ENCODE results near the gene NABP2. TPM values are rescaled to one million over a fixed set of nuclear protein-coding genes. Genes with fewer than 3 reads are reported as not detected.

Gene NABP2
- total RNA-seq, 1 donor from 2014 or later, result 42.1 TPM

- H3K27ac Mint-ChIP-seq (ENCODE audit: unreplicated experiment), result peak overlapping the region; percentile 63
- H3K36me3 Mint-ChIP-seq (ENCODE audit: unreplicated experiment), result peaks cover 4% of the 10 kb centered on the region
- peak overlapping the region; percentile 83 for H3K4me3 Mint-ChIP-seq (ENCODE audit: unreplicated experiment)
- H3K9me3 Mint-ChIP-seq (ENCODE audit: unreplicated experiment), result no peaks in the 10 kb centered on the region
- no peak for TF ChIP-seq CTCF (IDR thresholded peaks at IDR 0.05)
- H3K4me1 Mint-ChIP-seq (ENCODE audit: unreplicated experiment), result peaks cover 35% of the 10 kb centered on the region
- no peak for DNase-seq (ENCODE audit: extremely low spot score, unreplicated experiment)
- H3K27me3 Mint-ChIP-seq (ENCODE audit: unreplicated experiment), result no peaks in the 10 kb centered on the region
These were observed 812 bp downstream of the NABP2 start for GRCh38 chr12:56224954-56225353.

- TF ChIP-seq CTCF (IDR thresholded peaks at IDR 0.05), result no peak
- Mint-ChIP-seq H3K4me3 (ENCODE audit: unreplicated experiment) (no peak overlapping the region), H3K27me3 (ENCODE audit: unreplicated experiment) (no peaks in the 10 kb centered on the region), H3K36me3 (ENCODE audit: unreplicated experiment) (peaks cover 4% of the 10 kb centered on the region), H3K27ac (ENCODE audit: unreplicated experiment) (no peak overlapping the region), H3K4me1 (ENCODE audit: unreplicated experiment) (peaks cover 15% of the 10 kb centered on the region), H3K9me3 (ENCODE audit: unreplicated experiment) (no peaks in the 10 kb centered on the region)
- DNase-seq (ENCODE audit: extremely low spot score, unreplicated experiment), result no peak
These were observed 4.9 kb downstream of the NABP2 start for GRCh38 chr12:56229082-56229481.

- Mint-ChIP-seq H3K27ac (ENCODE audit: unreplicated experiment) (no peak within 1 kb of the TSS), H3K4me1 (ENCODE audit: unreplicated experiment) (peaks cover 9% of the 10 kb centered on the region), H3K4me3 (ENCODE audit: unreplicated experiment) (no peak within 1 kb of the TSS), H3K9me3 (ENCODE audit: unreplicated experiment) (no peaks in the 10 kb centered on the region), H3K36me3 (ENCODE audit: unreplicated experiment) (peaks cover 4% of the 10 kb centered on the region), H3K27me3 (ENCODE audit: unreplicated experiment) (no peaks in the 10 kb centered on the region)
- no peak for DNase-seq (ENCODE audit: extremely low spot score, unreplicated experiment)
- no peak for TF ChIP-seq CTCF (IDR thresholded peaks at IDR 0.05)
These were observed 5.8 kb downstream of the NABP2 start, which contains the start of gene SLC39A5 for GRCh38 chr12:56229916-56230431. TSS of gene SLC39A5 (plus strand) at chr12:56230051. CDS start at chr12:56231275, 1,224 bp downstream.

- no peak overlapping the region for H3K4me3 Mint-ChIP-seq (ENCODE audit: unreplicated experiment)
- no peaks in the 10 kb centered on the region for H3K9me3 Mint-ChIP-seq (ENCODE audit: unreplicated experiment)
- H3K36me3 Mint-ChIP-seq (ENCODE audit: unreplicated experiment), result peaks cover 4% of the 10 kb centered on the region
- no peak for TF ChIP-seq CTCF (IDR thresholded peaks at IDR 0.05)
- H3K4me1 Mint-ChIP-seq (ENCODE audit: unreplicated experiment), result peaks cover 3% of the 10 kb centered on the region
- no peak overlapping the region for H3K27ac Mint-ChIP-seq (ENCODE audit: unreplicated experiment)
- H3K27me3 Mint-ChIP-seq (ENCODE audit: unreplicated experiment), result no peaks in the 10 kb centered on the region
- DNase-seq (ENCODE audit: extremely low spot score, unreplicated experiment), result no peak
These were observed 6.5 kb downstream of the NABP2 start for GRCh38 chr12:56230432-56231183.

- no peak overlapping the region for H3K27ac Mint-ChIP-seq (ENCODE audit: unreplicated experiment)
- DNase-seq (ENCODE audit: extremely low spot score, unreplicated experiment), result no peak
- H3K4me1 Mint-ChIP-seq (ENCODE audit: unreplicated experiment), result peaks cover 2% of the 10 kb centered on the region
- no peak for TF ChIP-seq CTCF (IDR thresholded peaks at IDR 0.05)
- H3K9me3 Mint-ChIP-seq (ENCODE audit: unreplicated experiment), result no peaks in the 10 kb centered on the region
- H3K27me3 Mint-ChIP-seq (ENCODE audit: unreplicated experiment), result no peaks in the 10 kb centered on the region
- H3K4me3 Mint-ChIP-seq (ENCODE audit: unreplicated experiment), result no peak overlapping the region
- peaks cover 3% of the 10 kb centered on the region for H3K36me3 Mint-ChIP-seq (ENCODE audit: unreplicated experiment)
These were observed 7.0 kb downstream of the NABP2 start for GRCh38 chr12:56231184-56231582.

All from osteocyte (in vitro differentiated cells).